NCI-H1105 treated with DMSO at 0.1 percent for 48 hours (cell line): ENCODE measurements around the gene LSM14B.

Experiments used
- DNase-seq: peaks from one replicate; lab custom pipeline; 2025; lab: John Stamatoyannopoulos, UW

The LSM14B gene

GRCh38 chr20:62132421-62132820 lies 10.1 kb downstream of the LSM14B start:
- DNase-seq = no peak

DNA sequence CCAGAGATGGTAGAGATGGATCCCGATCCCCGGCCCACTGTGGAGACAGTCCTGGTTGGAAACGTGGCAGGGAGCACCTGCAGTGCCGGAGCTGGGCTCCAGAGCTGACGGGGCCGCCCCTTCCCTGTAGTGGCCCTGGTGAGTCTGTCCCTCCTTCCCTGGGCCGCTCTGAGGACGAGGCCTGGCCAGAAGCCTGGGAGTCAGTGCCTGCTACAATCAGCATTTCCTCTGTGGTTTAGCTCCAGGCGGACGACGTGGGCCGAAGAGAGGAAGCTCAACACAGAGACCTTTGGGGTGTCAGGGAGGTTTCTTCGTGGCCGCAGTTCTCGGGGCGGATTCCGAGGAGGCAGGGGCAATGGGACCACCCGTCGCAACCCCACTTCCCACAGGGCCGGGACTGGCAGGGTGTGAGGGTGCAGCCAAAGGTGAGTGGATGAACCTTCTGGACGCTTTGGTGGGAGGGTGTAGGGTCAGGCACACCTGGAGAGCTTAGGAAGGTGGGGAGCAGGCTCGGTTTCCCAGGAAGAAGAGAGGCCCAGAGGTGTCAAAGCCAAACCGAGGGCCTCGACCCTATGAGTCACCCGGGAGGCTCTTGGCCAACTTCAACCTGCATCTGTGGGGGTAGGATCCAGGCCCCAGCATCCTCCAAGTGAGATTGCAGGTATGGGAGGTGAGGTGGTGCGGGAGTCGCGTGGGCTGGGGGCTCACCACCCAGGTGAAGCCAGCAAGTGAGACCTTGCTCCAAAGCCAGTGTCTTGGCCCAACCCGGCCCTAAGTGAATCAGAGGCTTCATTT lies 11.0 kb downstream of the LSM14B start:
- DNase-seq = no peak

DNA sequence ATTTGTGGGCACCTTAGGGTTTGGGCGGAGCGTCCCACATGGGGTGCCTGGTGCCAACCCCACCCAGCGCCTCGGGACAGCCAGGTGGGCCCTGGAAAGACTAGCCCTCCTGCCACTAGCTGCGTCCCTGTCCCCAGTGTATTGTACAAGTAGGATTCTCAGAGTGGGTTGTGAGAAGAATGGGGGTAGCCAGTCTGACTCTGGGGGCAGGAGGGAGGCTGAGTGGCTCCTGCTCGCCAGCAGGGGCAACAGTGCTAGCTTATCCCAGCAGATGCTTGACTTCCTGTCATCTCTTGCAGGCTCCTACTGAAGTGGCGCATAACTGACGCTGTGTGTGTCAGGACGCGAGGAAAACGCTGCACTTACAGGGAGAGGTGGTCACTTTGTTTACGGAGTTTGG lies 11.6 kb downstream of the LSM14B start:
- no peak for DNase-seq

DNA sequence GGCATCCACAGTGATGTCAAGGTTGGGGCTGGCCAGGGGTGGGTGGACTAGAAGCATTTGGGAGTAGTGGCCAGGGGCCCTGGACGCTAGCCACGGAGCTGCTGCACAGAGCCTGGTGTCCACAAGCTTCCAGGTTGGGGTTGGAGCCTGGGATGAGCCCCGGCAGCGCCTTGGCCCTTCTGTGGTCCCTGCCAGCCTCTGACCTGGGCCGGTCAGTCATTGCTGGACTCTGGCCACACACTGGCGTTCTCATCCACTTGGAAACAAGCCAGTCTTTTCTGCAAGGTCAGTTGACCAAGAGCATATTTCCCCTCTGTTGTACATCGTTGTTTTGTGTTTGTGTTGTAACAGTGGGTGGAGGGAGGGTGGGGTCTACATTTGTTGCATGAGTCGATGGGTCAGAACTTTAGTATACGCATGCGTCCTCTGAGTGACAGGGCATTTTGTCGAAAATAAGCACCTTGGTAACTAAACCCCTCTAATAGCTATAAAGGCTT lies 12.5 kb downstream of the LSM14B start:
- no peak for DNase-seq

DNA sequence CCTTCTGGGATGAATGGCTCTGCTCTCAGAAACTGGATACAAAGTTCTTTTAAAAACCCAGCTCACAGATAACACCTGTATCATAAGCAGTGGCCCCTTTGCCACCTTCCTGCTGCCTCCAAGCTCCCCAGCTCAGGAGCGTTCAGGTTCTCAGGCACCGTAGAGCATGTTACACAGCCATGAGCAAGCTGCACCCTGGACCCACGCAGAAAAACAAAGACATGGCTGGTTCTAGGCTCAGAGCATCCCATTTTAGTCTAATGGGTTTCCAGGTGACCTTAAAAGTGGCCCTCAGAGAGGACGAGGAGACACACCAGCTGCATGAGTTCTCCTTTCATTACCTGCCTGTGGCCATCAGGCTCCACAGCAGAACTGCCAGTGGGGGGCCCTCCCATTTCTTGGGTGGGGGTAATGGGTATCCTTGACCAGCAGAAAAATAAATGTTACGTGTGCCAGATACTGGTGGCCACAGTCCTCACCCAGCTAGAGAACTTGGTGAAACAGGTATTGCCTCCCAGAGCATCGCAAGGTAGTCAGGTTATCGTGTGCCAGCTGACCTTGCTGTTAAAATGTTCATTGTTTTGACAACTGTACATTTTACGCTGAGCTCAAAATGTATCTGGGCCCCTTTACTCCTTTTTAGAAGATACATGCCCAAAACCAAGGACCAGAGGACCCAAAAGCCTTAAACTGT lies 13.4 kb downstream of the LSM14B start:
- DNase-seq = no peak

GRCh38 chr20:62136283-62137091 lies 14.2 kb downstream of the LSM14B start:
- DNase-seq = peak; percentile 38

DNA sequence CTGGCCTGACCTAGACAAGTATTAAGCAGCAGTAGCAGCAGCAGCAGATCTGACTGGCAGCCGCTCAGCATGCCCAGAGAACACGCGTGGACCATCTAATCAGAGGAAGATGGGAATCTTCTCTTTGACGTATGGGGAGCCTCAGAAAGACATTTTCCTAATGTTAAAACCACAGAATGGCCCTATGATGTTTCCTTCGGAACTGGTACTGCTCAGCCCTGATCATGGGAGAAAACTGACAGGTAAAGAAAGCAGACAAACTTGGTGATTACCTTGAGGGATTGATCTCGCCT lies 14.8 kb downstream of the LSM14B start:
- DNase-seq = no peak

GRCh38 chr20:62137478-62138203 lies 15.4 kb downstream of the LSM14B start:
- DNase-seq = no peak

DNA sequence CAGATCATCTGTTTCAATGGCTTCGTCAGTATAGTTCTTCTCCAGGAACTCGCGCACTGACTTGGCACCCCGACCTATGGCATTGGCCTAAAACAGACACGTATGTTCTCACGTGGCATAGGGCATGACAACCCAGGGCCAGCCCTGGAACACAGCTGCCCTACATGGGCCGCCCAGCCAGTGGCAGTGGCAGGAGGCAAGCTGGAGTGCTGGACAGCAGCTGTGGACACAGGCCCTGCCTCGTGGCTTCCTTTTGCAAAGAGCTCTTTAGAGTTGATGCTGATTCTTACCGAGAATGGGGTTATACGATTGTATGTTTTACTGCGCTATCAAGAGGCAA lies 15.9 kb downstream of the LSM14B start:
- DNase-seq = no peak

DNA sequence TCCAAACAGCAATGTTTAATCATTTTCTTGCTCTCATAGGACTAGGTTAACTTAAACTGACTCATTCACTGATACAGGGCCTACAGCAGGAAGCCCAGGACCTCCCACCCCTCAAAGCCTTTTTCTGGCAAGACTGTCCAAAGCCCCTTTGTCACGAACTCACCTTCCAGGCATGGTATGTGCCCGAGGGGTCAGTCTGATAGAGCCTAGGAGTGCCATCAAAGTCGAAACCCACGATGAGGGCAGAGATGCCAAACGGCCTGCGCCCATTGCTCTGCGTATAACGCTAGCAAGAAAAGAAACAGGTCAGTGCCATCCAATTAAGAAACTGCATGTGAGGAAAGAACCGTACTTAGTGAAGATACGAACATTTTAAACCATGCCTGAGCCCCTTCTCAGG lies 16.6 kb downstream of the LSM14B start:
- DNase-seq = no peak

DNA sequence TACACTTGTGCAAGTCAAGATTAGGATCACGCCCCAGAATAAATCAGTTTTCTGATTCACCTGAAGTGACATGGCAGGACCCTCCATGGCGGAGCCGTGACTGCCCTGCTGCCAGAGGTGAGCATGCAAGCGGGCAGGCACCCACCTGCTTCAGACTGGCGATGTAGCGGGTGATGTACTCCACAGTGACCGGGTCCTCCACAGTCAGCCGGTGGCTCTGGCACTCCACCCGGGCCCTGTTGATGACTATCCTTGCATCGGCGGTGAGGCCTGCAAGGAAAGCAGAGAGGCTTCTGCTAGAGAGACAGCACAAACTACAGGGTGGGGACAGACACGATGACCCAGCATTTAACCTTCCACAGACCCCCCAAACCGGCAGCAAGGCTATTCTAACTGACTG lies 17.4 kb downstream of the LSM14B start:
- DNase-seq = no peak

DNA sequence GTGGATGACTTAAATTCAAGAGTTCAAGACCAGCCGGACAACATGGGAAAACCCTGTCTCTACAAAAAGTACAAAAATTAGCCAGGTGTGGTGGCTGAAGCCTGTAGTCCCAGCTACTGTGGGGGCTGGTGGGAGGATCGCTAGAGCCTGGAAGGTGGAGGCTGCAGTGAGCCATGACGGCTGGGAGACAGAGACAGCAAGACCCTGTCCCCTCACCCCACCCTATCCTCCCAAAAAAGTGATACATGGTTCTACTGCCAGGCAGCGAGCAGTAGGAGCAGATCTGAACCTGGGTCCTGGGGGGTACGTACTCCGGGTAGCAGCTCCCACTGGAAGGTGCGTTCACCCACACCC lies 18.7 kb downstream of the LSM14B start:
- no peak for DNase-seq

DNA sequence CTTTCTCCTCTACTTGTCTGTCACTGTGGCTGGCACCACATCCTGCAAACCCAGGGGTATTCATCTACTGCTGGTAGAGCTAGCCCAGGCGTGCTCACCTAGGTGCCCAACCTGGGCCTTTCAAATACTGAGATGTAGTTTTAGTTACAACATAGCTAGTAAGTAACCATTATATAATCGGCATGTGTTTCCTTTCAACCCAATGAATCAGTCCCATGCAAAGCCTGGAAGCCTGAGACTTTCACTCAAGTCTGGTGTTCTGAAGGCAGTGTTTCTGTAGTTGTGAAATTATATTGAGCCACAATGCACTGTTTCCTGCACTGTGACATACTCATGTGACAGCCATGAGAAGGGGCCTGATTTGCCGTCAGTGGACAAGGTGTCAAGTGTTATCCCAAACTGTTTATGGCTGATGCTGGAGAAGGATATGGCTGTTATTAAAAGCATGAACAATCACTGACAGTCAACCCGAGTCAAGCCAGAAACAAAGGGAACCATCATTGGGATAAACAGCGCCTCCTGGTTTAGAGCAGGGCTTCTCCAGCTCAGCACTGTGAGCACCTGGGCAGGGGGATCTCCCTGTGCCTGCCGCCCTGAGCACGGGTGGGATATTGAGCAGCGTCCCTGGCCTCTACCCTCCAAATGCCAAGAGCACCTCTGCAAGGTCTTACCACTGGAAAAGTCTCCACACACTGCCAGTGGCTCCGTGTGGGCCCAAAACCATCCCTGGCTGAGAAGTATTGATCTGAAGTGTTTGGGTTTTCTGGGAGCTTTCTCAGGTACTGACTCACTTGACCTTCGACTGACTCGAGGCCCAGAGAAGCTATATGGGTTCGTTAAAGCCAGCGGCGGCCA lies 19.3 kb downstream of the LSM14B start:
- DNase-seq = no peak

DNA sequence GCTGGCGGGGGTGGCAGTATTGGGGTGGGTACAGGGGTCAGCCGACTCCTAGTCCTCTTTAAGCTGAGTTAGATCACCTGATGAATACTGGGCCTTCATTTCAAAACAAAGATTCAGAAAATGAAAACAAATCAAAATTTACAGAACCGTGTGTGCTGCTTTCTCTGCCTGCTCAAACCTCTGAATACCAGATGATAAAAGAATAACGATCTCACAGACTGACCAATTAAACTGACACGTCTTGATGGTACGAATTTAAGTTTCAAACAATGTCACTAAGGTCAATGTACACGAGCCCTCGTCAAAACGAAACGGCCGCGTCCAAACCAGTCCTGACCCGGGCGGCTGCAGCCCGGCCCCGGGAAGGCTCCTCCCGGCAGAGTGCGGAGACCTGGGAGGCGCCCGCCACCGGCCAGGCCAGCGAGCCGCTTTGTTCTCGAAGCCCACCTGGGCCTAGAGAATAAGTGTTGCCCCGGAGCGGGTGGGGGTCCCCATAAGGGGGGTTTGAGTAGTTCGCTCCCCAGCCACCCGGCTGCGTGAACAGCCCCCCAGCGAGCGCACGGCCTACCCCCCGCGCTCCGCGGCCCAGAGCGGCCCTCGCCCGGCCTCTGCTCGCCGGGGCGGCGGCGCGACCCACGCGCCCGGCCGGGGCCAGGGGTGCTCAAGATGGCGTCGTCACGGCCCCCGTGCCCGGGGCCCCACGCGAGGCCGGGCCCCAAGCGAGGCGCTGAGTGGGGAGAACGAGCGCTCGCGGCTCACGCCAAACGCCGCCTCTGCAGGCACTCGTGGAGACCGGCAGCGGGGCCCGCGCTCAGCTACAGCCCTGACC lies 20.2 kb downstream of the LSM14B start:
- peak; percentile 21 for DNase-seq

- DNase-seq = peak; percentile 79
Measured at GRCh38 chr20:62143081-62143956, 21.0 kb downstream of the LSM14B start, which contains the start of the genes PSMA7 and SS18L1. TSS of gene PSMA7 (minus strand) at chr20:62143394. CDS start at chr20:62143303, 91 bp downstream. TSS of gene SS18L1 (plus strand) at chr20:62143769. CDS start at chr20:62143821, 52 bp downstream.

- no peak for DNase-seq
Measured at GRCh38 chr20:62143957-62144825, 21.9 kb downstream of the LSM14B start.

DNA sequence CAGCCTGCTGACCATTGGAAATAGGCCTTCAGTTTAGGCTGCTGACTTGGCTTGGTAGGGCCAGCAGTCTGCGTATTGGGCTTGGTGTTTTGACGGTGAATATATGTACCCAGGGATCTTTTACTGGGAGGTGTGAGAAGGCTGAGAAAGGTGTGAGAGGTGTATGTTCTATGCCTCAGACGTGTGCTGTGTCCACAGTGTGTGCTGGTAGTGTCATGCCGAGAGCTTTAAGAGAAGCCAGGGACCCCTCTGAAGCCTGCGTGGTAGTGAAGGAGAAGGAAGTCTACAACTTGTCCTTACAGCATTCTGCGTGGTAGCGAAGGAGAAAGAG lies 23.4 kb downstream of the LSM14B start:
- no peak for DNase-seq

- no peak for DNase-seq
Measured at GRCh38 chr20:62146019-62146755, 23.9 kb downstream of the LSM14B start.
